NCI-H82 (cell line): ENCODE results near the gene ZNF362.
"Not testable (repeated sequence)": the region's sequence is repeated elsewhere in the genome, so short reads cannot be mapped to it uniquely, and the experiment has no call there.

Experiments
- DNase-seq: peaks from one replicate; lab custom pipeline; 2025; lab: John Stamatoyannopoulos, UW

The ZNF362 gene

GRCh38 chr1:33306653-33307493 lies 50.6 kb downstream of the ZNF362 start:
- no peak for DNase-seq

GRCh38 chr1:33307494-33307864 lies 51.2 kb downstream of the ZNF362 start:
- no peak for DNase-seq

GRCh38 chr1:33309351-33309750 lies 53.1 kb downstream of the ZNF362 start:
- DNase-seq = not testable (repeated sequence)

GRCh38 chr1:33310702-33311101 lies 54.4 kb downstream of the ZNF362 start:
- DNase-seq = no peak

- no peak for DNase-seq
Observed at GRCh38 chr1:33311706-33312412, 55.6 kb downstream of the ZNF362 start.

- no peak for DNase-seq
Observed at GRCh38 chr1:33312413-33312749, 56.1 kb downstream of the ZNF362 start.

GRCh38 chr1:33314416-33314815 lies 58.1 kb downstream of the ZNF362 start:
- DNase-seq = no peak

- no peak for DNase-seq
Observed at GRCh38 chr1:33316601-33317000, 60.3 kb downstream of the ZNF362 start.

GRCh38 chr1:33317354-33317753 lies 61.1 kb downstream of the ZNF362 start:
- no peak for DNase-seq

- no peak for DNase-seq
Observed at GRCh38 chr1:33317946-33318345, 61.7 kb downstream of the ZNF362 start.

GRCh38 chr1:33319186-33319948 lies 63.1 kb downstream of the ZNF362 start:
- DNase-seq = peak; percentile 23

GRCh38 chr1:33319949-33320618 lies 63.8 kb downstream of the ZNF362 start:
- DNase-seq = no peak

- DNase-seq = no peak
Observed at GRCh38 chr1:33320619-33321165, 64.4 kb downstream of the ZNF362 start, which contains the start of gene A3GALT2. Gene A3GALT2, minus strand, starts transcription at chr1:33321098. Its CDS starts 0 bp downstream, at chr1:33321098.

- DNase-seq = no peak
Observed at GRCh38 chr1:33321178-33321577, 64.9 kb downstream of the ZNF362 start.

- DNase-seq = peak; percentile 29
Observed at GRCh38 chr1:33322109-33322508, 65.8 kb downstream of the ZNF362 start.

- DNase-seq = no peak
Observed at GRCh38 chr1:33322870-33323585, 66.7 kb downstream of the ZNF362 start.

- no peak for DNase-seq
Observed at GRCh38 chr1:33323663-33324477, 67.6 kb downstream of the ZNF362 start.

GRCh38 chr1:33324677-33325575 lies 68.6 kb downstream of the ZNF362 start:
- no peak for DNase-seq

GRCh38 chr1:33326785-33327184 lies 70.5 kb downstream of the ZNF362 start:
- DNase-seq = no peak
